ENCODE measurements around the gene SPTLC3.

The SPTLC3 gene

DNA sequence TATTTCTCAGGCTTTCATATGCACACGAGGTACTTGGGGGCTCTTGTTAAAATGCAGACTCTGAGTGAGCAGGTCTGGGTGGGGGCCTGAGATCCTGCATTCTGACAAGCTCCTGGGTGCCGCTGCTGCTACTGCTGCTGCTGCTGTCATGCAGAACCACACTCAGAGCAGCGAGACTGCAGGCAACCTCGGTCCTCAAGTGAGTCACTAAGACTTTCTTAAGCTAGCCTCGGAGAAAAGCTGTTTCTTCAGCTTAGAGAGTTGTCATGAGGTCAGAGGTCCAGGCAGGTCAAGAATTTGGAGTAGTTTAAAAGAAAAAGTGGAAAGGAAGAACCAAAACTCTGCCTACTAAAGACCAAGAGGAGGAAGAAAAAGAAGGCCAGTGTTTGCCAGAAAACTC is 92.9 kb downstream of the SPTLC3 start:
- no peak for DNase-seq

DNA sequence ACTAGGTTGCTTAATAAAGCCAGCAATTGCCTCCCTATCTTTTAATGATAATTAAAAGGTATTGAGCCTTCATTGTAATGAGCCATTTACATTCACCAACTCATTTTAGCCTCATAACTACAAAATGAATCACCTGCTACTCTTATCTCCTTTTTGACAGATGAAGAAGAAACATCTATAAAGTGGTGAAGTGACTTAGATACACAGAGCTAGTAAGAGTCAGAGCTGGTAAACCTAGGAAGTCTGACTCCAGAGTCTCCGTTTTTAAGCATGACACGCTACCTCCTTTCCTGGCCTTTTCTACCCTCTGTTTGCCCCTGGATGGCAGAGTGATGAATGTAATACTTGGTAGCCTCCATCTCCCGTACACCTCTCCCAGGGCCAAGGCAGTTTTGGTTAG is 93.5 kb downstream of the SPTLC3 start:
- DNase-seq, result no peak

DNA sequence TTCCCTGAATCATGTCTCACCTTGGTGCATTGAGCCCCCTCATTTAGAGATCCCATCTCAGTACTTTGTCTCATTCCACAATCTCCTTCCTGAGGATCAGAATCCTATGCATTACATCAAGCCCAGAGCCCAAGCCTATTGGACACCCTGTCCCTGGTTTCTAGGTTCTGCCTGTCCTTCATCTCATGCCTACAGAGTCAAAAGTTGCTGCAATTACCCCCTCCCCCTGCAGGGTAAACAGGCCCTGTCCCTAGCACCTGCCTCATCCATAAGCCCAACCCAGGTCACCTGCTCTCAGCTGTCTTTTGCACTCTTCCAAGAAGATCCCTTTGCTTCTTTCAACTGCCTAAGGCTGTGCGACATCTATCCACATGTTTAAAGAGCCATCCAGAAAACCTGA is 93.9 kb downstream of the SPTLC3 start:
- DNase-seq, result no peak

DNA sequence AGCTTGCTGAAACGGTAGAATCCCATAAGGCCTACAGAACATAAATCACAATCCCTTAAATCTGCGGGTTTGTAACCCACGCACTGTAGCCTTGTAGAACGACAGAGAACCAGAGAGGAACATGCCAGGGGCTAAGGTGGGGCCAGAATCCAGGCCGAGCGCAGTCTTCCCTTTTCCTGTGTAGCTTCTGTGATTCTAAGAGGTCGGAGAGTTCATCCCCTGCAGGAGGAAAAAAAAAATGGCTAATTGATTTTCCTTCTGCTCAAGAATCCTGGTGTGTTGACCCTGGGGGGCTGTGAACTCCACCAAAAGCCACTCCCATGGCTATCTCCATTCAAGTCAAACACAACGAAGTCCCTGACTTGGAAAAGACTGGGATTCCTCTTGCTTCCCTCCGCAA is 96.3 kb downstream of the SPTLC3 start:
- DNase-seq, result no peak

DNA sequence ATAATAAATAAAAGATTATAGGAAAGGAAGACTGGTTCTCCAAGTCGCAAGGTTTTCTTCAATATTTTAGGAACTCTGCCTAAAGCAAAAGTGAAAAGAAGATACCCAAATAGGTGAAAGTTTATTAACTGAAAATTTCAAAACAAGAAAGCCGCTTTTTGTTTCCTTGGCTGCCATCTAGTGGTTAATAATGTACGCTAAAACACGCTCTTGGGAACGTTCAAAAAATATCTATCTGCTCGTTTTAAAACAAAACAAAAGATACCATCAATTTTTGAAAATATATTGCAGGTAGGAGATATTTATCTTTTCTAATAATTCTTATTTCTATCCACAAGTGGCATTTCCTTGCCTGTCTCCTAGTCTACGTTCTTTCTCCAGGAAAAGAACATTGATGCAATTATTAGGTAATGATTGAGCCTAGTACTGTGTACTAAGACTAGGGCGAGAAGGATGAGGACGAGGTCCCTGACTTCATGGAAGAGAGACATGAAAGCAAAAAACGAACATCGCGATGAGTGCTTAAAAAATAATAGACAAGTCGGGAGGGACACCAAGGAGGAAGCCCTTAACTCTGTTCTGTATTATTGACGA is 97.2 kb downstream of the SPTLC3 start:
- DNase-seq, result peak; percentile 8

DNA sequence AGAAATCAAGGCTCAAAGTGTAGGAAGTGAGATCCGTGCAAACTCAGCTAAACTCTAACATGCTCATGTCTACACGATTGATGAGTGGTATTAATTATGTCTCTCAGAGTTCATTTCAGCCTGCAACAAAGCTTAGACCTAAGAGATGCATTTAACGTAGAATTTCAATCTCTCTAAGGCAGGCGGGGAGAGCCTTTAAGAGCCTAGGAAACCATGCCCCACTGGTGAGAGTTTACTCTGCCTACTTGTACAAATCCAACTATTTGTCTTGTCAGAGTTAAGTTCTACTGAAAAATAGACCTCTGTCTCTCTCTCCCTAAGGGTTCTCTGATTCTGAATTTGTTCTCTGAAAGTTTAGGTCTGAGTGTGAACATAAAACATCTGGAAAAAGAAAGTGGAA is 100.9 kb downstream of the SPTLC3 start:
- DNase-seq, result no peak

DNA sequence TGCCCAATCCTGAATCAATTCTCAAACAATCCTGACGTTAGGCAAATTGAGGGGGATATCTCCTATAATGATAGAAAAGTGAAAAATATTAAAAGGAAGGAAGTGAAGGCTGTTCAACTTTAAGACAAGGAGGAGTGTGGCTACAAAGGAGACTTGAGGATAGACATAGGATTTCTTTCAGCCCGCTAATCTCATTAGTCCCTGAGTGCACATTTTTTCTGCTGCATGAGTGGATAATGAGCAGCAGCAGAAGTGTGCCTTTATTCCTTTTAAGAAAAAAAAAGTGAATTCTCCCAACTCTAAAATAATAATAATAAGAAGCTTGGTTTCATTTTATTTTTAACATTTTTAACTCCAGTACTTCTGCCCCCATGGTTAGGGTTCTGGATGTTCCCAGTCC is 102.0 kb downstream of the SPTLC3 start:
- DNase-seq, result no peak

DNA sequence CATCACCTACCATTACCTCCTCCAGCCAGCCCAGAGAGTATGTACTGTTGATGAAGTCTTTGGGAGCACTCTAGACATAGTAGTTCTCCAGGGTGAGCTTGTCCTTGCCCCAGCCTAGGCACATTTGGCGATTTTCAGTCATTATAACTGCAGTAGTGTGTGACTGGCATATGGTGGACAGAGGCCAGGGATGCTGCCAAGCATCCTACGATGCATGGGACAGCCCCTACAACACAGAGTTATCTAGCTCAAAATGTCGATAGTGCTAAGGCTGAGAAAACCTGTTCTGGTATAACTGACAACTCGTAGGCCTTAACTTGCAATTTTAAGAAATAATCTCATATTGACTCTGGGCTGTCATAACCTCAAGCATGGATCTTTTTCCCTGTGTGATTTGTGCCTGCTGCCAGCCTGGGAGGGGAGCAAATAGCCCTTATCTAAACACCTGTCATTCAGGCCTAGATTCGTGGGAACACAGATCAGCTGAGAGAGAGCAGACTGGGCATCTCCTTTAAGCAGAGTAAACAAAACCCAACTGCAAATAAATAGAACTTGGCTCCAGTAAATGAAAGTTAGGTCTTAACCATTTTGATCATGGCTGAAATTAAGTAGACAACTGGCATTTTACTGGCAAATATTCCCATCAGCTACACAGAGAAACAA is 102.6 kb downstream of the SPTLC3 start:
- no peak for DNase-seq

DNA sequence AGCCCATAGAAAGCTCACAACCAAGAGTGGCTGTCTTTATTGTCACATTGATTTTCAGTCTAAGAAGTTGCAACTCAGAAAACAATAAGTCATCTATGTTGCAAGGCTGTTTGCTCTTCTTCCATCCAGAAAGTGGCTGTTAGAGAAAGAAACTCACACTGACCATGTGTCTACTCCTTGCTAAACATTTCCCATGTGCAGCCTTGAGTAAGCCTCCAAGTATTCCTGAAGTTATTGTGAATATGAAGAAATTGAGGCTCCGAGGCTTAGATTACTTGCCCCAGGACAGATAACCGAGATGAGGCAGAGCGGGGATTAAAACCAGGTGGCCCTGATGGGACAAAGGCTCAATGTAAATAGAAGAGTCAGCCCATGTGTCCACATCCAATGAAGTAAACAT is 105.0 kb downstream of the SPTLC3 start:
- no peak for DNase-seq

DNA sequence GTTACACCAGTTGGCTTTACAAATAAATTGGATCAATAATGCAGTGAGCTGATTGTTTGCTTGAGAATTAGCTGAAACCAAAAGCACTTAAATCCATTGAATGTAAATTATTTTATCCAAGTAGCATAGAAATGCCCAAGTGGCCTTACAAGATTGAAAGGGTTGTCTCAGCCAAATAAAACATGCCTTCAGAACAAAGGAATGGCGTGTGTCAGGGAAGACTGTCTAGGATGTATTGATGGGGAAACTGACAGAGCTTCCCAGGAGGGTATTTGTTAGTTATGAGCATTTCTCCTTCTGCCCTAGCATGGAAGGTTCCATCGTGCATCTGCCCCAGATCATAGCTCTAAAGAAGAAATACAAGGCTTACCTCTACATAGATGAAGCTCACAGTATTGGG is 108.4 kb downstream of the SPTLC3 start:
- no peak for DNase-seq

DNA sequence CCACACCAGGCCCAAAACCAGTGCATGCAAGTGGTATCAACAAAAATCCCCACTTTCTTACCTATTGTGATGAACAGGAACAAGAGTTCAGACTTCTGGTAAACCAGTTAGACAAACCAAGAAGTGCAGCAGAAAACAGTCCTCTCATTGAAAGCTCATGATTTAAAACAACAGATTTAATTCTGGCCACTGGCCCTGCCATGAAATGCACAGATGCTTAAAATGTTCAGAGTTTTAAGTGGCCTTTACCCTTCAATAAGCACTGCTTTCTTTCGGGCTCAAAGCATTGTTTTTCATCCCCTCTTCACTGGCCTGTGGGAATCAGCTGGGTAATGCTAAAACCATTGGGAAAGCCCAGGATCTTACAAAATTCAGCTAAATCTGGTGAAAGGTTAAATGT is 109.9 kb downstream of the SPTLC3 start:
- no peak for DNase-seq

DNA sequence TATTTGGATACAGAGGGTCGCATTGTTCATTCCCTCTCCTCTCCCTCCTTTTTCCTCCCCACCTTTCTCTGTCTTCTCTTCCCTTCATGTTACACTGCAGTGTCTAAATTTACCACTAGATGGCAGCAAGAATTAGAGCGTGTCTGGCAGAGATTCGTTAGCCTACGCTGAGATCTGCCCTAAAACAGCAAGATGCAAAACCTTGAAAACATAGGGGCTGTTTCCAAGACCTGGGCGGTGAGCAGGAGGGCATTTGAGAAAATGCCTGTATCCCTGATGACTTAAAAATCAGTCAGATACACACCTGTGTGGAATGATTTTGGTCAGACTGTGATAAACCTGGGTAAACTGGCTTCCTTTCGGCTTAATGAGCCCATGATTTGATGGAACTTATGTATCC is 110.8 kb downstream of the SPTLC3 start:
- peak; percentile 68 for DNase-seq

DNA sequence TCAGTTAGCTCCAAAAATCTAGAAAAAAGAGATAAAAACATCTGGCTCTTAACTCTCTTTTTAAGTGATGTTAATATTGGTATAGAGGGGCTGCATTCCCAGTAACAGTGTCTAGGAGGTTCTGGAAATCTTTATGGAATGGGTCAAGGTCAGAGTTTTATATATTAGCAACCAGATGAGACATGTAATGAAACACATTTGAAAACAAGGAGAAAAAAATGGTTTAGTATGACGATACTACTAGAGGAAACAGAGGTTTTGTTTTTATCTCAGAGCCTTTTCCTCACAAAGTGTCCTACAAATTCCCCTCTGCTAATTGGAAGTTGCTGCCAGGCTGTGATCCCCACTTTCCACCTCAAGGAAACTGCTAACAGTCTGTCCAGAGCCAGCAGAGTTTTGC is 111.7 kb downstream of the SPTLC3 start:
- DNase-seq, result no peak

DNA sequence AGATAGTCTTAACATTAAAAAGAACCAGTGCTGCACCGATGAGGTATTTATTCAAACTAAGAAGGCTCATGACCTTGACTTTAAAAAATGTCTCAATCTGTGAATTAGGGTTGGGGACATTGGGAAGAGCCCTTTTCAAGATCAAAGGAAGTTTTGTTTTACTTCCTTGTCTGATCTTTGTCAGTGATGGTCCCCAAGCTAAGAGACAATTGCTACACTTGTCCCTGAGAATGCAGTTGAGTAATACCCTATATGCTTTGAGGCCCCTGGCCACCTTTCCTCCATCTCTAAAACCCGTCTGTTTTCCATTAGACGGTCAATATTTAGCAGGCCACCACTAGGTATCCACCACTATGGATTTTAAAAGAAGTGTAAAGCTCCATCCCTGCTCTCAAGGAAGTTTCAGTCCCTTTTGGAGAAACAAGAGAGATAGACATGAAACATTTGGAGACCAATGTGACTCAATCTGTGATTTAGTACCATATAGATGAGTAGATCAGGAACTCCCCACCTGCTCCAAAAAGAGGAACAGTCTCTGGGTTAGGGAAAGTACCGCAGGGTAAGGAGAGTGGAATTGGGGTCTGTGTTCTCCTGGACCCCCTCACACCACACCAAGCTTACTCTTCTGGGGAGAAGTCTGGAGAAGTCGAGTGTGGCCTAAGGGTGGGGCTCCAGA is 113.2 kb downstream of the SPTLC3 start:
- DNase-seq, result no peak

DNA sequence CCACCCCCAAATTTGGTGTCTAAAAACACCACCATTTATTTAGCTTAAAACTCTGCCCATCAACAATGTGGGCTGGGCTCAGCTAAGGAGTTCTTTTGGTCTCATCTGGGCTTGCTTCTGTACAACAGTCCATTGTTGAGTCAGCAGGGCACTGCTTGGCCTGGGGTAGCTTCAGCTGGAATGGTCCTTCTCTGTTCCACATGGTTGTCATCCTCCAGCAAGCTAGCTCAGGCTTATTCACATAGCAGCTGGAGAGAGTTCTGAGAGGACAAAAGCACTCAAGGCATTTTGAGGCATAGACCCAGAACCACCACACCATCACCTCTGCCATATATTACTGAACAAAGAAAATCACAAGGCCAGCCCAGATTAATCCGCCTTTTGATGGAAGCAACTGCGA is 116.7 kb downstream of the SPTLC3 start:
- DNase-seq, result no peak

DNA sequence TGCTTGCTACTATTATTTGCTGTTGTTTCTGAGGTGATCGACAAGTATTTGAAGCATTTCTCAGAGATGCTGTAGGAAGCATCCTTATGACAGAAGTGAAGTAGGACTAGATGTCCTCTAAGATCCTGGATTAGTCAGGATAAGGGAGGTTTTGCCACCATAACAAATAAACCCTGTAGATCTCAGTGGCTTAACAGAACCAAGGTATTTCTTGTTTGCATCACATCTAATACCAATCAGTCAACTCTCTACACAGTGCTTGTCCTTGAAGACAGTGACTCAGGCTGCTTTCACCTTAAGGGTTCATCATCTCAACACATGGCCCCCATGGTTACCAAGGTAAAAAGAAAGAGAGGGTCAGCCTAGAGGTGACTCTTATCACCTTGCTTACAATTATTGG is 119.4 kb downstream of the SPTLC3 start:
- no peak for DNase-seq

DNA sequence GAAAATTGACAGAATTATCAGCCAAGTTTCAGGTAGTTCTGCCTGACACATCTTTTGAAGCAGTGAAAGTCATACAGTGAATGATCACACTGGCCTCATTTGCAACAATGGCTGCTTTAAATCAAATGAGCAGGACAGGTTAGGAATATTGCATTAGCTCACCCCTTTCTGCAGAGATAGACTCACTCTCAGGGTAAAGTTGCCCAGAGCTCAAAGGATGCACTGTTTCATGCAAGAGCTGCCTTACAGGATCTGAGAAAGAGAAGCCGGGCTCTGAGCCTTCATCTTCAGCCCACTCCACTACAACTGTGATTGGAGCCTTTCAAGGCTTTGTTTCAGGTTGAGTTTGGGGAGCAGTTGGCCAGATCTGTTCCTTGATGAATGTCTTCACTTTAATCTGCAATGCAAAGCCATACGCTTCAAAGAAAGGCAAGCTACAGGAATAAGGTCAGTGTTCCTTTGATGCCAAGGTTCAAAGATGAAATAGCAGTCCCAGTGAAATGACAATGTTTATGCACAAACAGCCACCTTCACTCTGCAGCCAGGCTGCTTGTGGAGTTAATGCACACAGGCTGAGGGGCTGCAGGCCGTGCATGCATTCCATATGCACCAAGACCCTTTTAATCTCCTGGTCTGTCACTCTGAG is 121.4 kb downstream of the SPTLC3 start:
- no peak for DNase-seq

DNA sequence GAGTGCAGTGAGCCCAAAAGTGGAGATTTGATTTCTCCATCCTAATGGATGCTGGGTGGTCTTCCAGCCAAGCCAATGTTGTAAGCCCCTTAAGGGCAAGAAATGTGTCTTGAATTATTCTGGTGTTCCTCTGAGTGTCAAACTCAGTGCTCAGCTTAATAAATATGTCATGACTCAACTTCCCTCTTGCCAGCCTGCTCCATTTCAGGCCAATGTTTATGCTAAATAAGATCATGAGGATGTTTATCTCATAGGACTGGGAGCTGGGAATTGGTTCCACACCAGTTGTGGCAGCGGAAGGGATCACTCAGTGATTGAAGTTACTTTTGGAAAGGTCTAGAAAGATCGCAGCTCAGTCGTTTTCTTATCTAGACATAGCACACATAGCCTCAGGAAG is 121.9 kb downstream of the SPTLC3 start:
- no peak for DNase-seq

DNA sequence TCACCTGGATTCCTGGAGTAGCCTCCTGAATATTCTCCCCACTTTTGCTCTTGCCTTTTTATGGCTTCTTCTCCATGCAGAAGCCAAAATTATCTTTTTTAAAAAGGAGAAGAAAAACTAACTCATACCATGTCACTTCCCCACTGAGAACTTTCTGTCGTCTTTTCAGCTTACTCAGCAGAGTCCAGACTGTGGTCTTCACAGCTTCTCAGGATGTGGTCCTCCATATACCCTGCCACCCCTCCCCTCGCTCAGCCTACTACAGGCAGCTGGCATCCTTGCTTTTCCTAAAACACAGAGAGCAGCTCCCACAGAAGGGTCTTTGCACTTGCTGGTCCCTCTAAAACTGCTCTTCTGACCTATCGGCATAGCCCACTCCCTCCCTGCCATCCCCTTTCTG is 122.9 kb downstream of the SPTLC3 start:
- DNase-seq, result no peak

DNA sequence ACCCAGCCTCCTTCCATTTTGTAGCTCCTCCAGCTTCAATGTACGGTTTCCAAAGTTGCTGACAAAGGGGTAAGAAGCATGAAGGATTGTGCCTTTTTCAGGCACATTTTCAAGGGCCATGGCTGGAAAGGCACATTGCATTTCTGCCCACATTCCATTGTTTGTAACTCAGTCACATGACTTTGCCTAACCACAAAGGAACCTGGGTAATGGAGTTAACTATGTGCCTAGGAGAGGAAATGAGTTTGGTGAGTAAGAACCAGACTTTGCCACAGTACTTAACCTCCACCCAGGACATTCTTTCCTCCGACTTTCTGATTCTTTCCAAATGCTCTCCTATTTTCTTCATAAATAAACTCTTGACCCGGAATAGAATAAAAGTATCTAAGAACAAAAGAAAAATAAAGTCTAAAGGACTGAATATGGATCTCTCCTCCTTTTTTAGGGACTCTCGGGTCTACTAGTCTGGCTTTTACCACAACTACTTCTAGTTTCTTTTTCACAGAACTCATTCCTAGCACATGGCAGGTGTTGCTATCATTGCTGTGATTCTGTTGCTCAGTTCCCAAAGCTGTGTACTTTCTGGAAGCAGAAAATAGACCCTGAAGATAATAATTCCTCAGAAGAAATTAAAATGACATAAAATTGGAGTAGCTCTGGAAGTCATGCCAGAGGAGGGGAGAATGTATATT is 130.8 kb downstream of the SPTLC3 start:
- DNase-seq, result no peak

DNA sequence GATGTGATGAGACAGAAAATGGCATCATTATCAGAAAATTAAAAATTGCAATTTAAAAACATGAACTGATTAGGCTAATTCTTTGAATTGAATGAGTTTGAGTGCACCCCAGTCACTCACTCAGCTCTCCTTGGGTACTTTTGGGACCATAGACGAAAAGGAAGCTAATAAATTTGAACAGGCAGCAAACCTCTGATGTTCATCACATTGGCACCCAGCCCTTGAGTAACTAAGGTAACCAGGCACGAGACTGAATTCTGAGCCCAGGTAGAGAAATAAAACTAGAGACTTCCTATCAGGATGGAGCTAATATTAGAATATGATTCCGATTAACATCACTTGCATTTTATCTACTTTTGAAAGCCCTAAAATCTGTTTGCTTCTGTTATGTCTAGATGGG is 131.4 kb downstream of the SPTLC3 start:
- no peak for DNase-seq

DNA sequence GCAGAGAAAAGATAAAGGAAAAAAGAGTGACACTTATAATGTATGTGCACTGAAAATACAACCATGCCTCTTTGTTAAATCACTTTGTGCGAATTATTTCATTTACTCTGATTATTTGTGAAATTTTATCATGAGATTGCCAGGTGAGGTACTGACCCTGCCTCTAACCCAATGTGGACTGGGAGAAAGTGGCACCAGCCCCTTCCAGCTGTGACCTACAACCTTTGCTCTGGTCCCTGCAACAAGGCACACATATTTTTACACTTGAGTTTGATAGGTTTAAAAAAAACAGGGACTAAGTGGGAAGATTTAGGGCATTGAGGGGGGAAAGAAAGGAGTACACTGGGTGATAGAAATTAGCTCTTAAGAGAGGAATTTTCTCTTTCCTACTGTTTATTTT is 132.0 kb downstream of the SPTLC3 start:
- no peak for DNase-seq

DNA sequence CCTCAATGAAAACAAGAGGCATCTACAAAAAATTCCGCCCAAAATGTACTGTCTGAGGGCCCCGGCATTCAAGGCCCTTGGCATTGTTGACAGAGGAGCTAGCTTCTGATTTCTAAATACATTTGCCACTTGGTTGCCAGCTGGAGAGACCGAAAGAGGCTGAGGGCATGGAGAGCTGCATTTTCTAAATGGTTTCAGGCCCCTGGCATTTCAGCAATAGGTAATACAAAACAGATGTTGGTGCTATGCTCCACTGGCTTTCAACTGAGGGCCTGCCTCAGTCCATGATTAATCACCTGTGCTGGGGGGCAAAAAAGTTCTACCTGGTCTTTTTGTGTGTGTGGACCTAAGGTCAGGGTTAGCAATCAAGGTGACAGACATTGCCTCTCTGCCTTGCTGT is 132.8 kb downstream of the SPTLC3 start:
- DNase-seq, result no peak

DNA sequence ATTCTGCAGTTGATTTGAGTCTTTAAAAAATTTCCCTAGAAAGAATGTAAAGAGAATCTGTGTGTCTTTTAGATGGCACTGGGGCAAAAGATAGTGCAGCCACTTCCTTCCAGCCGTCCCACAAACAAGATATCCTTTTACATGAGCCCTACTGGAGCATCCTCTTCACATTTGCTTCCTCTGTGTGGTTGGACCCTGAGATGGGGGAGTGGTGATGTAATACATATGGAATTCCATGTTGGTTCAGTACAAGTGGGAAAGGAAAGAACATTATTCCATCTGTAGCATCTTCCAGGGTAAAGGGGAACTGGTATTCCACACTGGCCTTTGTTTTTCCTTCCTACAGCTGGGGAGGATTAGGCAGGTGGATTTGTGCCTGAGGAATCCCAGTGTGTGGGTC is 133.4 kb downstream of the SPTLC3 start:
- DNase-seq, result no peak
